ENCODE measurements around the gene FXR1. TPM values are rescaled to one million over a fixed set of nuclear protein-coding genes. Genes with fewer than 3 reads are reported as not detected.
"Not testable (repeated sequence)": the region's sequence is repeated elsewhere in the genome, so short reads cannot be mapped to it uniquely, and the experiment has no call there.

FXR1 gene
- 10 to 100 TPM; 57.4 to 94.0 (median 70.7) TPM for total RNA-seq

GRCh38 chr3:180912304-180913296 is at the start of gene FXR1:
FXR1 (plus strand) TSS chr3:180912670; CDS start chr3:180912686, 16 bp downstream.
- intact Hi-C loops (cut with DNase I; ENCODE audit: low total_unique reads), result no loop called here
- 0 to 1% methylated on average over 61 to 68 of the region's 68 CpGs for WGBS, 2 donors
- DNase-seq (ENCODE audit: low spot score in 2 of 2), result peak; percentile 82 to 97
- TF ChIP-seq CTCF (IDR thresholded peaks at IDR 0.05) (peak in 1 of 3 donors; percentile 30), POLR2A (IDR thresholded peaks at IDR 0.05) (no peak)
- peak within 1 kb of the TSS; percentile 88 for H3K4me3 ChIP-seq (ENCODE audit: low read depth, poor library complexity, severe bottlenecking)

GRCh38 chr3:180870008-180870699 is 42.3 kb upstream of the FXR1 start:
- peak overlapping the region; percentile 6 for H3K4me3 ChIP-seq (ENCODE audit: low read depth, poor library complexity, severe bottlenecking)
- TF ChIP-seq CTCF (IDR thresholded peaks at IDR 0.05) (no peak), POLR2A (IDR thresholded peaks at IDR 0.05) (no peak)
- 12 to 13% methylated on average over 26 to 28 of the region's 28 CpGs for WGBS, 2 donors
- peak; percentile 34 to 86 for DNase-seq (ENCODE audit: low spot score in 2 of 2)
- intact Hi-C loops (cut with DNase I; ENCODE audit: low total_unique reads), result no loop called here

GRCh38 chr3:180871901-180872300 is 40.6 kb upstream of the FXR1 start:
- no peak for DNase-seq (ENCODE audit: low spot score in 2 of 2)
- H3K4me3 ChIP-seq (ENCODE audit: low read depth, poor library complexity, severe bottlenecking), result no peak overlapping the region
- intact Hi-C loops (cut with DNase I; ENCODE audit: low total_unique reads), result no loop called here
- TF ChIP-seq POLR2A (IDR thresholded peaks at IDR 0.05) (no peak), CTCF (IDR thresholded peaks at IDR 0.05) (no peak)
- WGBS, 2 donors, result 11 to 27% methylated on average over 3 of the region's 3 CpGs

GRCh38 chr3:180872430-180872829 is 40.0 kb upstream of the FXR1 start:
- WGBS, 2 donors, result 73 to 88% methylated on average over 9 of the region's 9 CpGs
- H3K4me3 ChIP-seq (ENCODE audit: low read depth, poor library complexity, severe bottlenecking); DNase-seq (ENCODE audit: low spot score in 2 of 2); intact Hi-C loops (cut with DNase I; ENCODE audit: low total_unique reads): not testable (repeated sequence)

GRCh38 chr3:180875124-180875698 is 37.3 kb upstream of the FXR1 start:
- intact Hi-C loops (cut with DNase I; ENCODE audit: low total_unique reads), result no loop called here
- no peak for TF ChIP-seq POLR2A (IDR thresholded peaks at IDR 0.05)
- TF ChIP-seq CTCF (IDR thresholded peaks at IDR 0.05), result no peak
- no peak for DNase-seq (ENCODE audit: low spot score in 2 of 2)
- no peak overlapping the region for H3K4me3 ChIP-seq (ENCODE audit: low read depth, poor library complexity, severe bottlenecking)
- WGBS, 2 donors, result 68 to 77% methylated on average over 2 of the region's 2 CpGs

All from lower leg skin (tissue), 4 donors.